Stimulated activated CD8-positive, alpha-beta memory T cell treated with anti-CD3 and anti-CD28 coated beads, Interleukin-2, amount 100 ng/mL, for 1 hour (primary cell): ENCODE results near the gene TRIM77.
"Not testable (repeated sequence)": the region's sequence is repeated elsewhere in the genome, so short reads cannot be mapped to it uniquely, and the experiment has no call there.

ENCODE experiments used
- DNase-seq, 2 donors: peaks; one replicate each; pipeline ENCODE4 v3.0.0-alpha.2; 2020; ENCODE audit warnings: low read depth in 2 of 2

Gene TRIM77, protein sequence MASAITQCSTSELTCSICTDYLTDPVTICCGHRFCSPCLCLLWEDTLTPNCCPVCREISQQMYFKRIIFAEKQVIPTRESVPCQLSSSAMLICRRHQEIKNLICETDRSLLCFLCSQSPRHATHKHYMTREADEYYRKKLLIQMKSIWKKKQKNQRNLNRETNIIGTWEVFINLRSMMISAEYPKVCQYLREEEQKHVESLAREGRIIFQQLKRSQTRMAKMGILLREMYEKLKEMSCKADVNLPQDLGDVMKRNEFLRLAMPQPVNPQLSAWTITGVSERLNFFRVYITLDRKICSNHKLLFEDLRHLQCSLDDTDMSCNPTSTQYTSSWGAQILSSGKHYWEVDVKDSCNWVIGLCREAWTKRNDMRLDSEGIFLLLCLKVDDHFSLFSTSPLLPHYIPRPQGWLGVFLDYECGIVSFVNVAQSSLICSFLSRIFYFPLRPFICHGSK

DNA sequence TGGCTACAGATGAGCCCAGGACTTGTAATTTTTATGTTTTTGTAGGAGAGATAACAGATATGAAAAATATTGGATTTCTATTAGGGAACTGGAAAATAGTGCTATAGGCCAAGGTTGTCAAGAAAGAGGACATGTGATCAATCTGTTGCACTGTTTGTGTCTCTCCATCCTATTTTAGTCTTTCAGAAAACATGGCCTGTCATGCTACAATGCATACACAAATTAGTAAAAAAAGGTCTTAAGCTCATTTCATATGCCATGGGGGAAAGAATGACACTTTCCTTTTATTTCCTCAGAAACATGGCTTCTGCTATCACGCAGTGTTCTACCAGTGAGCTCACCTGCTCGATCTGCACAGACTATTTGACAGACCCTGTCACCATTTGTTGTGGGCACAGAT lies at the start of gene TRIM77:
Gene TRIM77 (plus strand): TSS at position 301 of the 400 bp plus-strand sequence. CDS start 0 bp downstream, at position 301.
- DNase-seq = not testable (repeated sequence)

DNA sequence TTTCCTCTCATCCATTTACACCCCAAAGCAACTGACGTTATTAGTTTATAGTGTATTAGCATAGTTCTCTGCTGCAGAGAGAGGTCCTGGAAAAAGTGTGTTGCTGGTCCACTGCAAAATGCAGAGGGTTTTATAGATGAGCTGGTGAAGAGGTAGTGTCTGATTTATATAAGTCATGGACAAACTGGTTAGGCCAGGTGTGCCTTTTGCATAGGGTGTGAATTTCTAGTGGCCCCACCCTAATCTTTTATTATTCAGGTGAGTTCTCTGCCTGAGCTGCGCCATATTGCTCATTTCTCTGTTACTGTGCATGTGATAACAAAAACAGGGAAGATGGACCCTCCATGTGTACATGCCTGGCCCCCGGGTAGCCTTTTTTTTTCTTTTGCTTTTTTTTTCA lies 43.1 kb upstream of the TRIM77 start:
- no peak for DNase-seq

DNA sequence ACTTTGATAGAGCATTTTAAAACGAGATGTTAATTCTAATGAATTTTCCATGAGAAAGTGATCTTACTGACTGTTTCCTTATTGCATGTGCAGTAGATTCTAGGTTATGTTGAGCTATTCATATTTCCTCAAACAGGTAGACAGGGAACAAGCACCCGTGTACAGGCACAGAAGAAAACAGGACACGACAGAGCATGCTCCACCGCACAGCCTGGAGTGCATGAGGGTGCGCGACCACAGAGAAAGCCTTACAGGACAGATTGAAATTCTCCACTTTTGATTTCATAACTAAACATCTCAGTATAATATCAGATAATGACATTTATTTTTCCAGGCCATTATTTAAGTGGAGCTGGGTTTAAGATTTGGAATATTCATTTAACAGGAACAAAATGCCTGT lies 41.9 kb upstream of the TRIM77 start:
- DNase-seq = not testable (repeated sequence)

DNA sequence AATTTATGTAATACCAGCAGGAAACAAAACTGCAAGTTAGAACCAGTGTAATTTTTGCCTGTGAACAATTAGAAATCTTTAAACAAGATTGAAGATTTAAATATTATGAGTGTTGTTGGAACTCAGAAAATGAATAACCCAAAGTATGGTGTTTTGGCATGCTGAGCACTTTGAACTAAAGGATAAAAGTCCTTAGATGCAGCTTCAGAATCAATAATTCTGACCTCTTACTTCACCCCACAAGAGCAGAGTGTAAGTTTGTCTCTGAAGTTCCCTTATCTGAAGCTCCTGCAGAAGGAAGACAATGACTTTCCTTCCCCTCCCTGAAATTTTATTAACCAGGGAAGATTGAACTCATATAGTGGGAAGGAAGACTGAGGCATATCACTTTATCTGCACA lies 40.5 kb upstream of the TRIM77 start:
- not testable (repeated sequence) for DNase-seq

DNA sequence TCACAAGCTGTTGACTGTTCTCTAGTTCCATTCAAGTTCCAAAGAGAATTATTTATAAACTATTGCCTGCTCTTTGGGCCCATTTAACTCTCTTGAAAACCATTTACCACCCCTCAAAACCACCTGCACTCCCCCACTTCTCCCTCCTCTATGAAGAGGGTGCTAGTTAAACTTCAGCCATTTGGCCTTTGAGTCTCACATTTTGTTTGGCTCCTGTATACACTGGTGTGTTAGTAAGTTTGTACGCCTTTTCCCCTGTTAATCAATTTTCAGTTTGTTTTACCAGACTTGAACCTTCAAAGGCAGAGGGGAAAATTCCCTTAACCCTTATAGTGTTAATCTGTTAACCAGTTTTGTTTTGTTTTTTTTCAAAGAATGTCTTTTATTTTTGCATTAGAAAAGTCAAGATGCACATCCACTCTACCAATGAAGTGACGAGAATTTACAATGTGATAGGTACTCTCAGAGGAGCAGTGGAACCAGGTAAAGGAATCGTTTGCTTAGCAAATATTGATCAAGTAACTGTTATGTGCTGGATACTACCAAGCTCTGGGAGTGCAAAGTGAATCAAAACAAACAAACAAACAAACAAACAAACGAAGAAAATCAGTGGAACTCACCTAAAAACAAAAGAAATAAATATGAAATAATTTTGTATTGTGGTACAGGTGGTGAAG lies 40.0 kb upstream of the TRIM77 start:
- not testable (repeated sequence) for DNase-seq

DNA sequence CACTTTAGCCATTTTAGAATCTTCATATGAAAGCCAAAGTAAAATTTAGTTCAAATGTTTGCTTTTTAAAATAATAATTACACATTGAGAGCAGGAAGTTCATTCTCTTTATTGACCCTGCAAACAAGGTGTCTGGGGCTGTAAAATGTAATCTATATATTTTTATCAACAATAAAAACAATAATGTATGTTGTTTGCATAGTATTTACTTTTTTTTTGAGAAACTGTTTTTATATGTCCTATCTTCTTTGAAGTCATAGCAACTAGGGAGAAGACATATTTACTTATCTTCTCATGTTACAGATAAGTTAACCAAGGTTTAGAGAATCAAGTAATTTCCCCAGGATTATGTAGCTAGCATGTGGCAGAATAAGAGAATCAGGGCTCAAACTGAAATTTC lies 37.6 kb upstream of the TRIM77 start:
- not testable (repeated sequence) for DNase-seq

DNA sequence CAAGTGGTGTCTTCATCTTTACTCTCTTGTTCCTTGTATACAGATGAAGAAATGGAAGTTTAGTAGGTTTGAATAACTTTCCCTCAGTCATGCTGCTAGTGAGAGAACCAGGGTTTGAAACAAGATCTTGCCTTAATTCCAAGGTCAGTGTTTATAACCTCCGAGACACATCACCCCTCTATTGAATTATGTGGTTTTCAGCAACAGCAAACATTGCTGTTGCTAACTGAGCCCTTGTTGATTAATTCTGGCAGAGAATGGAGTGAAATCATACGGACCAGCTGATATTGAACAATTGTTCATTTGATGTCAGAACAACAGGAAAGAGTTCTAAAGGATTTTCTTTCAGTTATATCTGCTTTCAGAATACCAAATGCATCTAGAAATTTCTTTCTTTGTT lies 36.7 kb upstream of the TRIM77 start:
- DNase-seq = not testable (repeated sequence)

DNA sequence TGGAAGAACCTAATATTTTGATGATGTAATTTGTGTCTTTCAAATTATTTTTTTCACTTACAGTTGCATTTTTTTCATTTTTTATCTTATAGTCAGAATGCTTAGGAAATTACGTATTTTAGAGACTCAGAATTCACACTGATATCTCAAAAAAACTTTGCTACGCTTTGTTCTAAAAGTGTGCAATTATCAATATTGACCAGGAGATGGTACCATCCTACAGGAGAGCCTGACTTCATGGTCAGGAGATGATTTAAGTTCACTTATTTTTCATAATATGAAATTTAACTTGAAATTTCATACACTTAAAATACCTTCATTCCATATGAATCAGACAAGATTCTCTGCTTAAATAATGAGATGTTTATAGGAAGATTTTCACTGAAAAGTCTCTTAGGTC lies 34.7 kb upstream of the TRIM77 start:
- not testable (repeated sequence) for DNase-seq

DNA sequence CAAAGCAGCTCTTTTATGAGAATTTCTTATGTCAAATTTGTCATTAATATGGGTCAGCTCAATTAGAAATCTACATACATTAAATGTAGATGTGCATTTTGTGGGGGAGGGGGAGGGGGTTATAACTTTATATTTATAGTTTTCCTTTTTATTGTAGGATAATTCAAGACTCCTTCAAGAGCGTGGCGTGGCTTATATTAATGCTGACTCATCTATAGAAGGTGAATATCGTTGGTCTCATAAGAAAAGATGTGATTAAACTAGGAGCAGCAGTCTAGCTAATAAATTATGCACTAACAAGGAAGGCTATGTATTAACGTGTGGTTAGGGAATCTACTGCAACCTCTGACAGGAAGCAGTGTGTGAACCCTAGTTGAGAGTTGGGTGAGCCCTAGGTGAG lies 34.2 kb upstream of the TRIM77 start:
- DNase-seq = not testable (repeated sequence)

DNA sequence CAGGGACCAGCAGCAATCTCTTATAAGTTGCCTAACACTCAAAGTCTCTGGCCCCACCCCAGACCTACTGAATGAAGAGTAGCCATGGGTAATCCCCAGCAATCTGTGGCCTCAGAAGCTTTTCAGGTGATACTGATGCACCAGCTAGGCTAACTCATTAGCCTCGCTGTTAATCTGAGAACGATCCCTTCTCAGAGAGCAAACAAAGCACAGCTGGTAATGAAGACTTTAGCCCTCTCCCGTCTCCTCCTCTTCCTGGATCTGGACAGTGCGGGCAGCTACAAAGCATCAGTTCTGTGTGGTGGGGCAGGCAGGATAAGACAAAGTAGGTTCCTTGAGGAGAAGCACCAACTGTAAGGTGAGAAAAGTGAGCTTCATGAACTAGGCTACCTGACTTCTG lies 3.0 kb upstream of the TRIM77 start:
- not testable (repeated sequence) for DNase-seq

DNA sequence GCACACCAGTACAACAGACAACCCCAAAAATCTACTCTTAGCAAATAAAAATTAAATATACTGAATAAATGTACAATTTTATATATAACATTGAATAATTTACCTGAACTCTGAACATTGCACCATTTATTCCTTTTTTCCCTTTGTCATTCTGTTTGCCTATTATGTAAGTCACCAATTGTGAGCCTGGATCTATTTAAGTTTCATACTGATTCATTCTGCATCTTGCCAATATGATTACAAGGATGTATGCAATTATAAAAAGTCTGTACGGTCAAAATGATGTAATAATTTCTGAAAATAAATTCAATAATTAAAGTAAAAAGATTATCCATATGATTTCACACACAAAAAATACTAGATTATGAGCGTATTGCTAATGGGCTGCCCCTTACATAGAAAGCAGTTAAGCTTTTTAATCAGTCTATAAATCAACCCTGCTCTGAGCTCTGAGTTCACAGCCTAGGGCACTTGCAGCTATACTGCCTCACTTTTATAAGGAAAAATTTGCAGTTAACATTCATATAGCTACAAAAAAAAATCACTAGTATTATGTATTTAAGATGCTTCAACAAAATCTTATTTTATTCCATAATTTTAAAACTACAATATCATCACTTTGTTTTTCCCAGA lies 14.9 kb downstream of the TRIM77 start:
- DNase-seq = not testable (repeated sequence)

DNA sequence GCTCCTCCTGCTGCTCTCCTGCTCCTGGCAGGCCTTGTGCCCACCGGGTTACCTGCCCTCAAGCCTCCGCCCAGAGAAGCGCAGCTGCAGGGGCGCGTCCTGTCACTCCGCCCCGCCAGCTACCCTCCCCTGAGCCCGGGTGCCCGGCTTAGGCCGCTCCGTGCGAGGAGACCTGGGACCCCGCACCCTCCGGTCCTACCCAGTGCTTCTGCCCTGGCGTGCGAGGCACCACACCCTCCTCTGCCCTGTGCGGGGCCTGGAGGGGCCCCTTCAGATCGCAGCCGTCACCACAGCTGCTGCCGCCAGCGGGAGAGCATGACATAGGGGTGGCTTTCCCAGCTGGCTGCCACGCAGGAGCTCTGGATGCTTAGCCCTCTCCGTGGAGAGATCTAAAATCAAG lies 20.1 kb downstream of the TRIM77 start:
- DNase-seq = not testable (repeated sequence)

DNA sequence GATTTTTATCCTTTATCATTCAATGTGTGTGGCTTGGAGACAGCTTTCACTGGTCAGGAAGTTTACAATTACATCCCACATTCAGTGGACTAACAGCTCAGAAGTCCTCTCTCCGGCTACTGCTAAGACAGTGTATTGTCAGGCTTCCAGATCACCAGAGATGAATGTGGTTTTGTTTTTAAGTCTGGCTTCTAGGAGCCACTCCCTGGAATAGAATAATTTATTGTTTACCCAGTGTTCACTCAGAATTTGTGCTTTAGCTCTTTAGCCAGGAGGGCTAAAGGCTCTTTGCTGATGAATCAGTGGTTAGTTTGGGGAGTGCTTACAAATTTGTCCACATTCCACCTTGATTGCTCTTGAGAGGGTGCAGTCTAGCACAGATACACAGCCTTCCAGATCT lies 26.5 kb downstream of the TRIM77 start:
- DNase-seq = no peak

DNA sequence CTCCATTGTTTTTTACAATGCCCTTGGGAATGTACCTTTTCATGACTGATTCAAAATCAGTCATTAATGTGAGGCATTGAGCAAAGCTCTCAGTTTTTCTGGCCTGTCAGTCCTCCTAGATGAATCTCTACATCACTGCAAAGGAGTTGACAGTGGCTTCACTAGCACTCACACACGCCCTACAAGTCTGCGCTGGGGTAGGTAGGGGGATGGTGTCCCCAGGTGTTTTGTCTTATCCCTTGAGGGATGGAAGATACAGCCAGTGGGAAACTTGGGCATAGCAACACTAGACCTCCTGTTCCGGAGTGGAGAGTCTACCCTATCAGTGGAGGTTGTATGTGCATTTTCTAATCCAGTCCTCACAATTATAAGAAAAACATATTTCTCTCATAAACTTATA lies 27.0 kb downstream of the TRIM77 start:
- no peak for DNase-seq

DNA sequence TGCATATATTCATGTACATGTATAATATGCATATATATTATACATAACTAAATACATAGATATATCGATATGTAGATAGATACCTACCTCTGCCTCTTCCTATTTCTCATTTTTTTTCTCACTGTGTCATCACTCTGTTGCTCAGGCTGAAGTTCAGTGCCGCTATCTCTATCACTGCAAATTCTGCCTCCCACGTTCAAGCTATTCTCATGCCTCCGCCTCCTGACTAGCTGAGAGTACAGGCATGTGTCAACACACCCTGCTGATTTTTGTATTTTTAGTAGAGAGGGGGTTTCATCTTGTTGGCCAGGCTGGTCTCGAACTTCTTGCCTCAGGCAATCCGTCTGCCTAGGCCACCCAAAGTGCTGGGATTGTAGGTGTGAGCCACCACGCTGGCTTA lies 31.3 kb downstream of the TRIM77 start:
- DNase-seq = not testable (repeated sequence)

DNA sequence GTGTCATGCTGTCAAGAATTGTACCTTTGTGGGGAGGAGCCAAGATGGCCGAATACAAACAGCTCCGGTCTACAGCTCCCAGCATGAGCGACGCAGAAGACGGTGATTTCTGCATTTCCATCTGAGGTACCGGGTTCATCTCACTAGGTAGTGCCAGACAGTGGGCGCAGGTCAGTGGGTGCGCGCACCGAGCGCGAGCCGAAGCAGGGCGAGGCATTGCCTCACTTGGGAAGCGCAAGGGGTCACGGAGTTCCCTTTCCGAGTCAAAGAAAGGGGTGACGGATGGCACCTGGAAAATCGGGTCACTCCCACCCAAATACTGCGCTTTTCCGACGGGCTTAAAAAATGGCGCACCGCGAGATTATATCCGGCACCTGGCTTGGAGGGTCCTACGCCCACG lies 34.1 kb downstream of the TRIM77 start:
- DNase-seq = not testable (repeated sequence)

DNA sequence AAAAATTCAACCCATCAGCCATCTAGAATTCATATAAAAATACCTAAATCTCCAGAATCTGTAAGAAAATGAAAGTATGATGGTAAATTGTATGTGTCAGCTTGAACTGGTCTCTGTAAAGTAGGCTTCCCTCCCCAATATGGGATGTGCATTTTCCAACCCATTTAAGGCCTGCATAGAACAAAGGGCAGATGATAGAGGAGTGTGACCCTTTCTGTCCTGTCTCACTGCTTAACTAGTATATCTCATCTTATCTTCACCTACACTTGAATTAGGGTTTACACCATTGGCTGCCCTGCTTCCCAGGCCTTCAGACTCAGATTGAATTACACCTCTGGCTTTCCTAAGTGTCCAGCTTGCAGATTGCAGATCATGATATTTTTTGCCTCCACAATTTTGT lies 40.7 kb downstream of the TRIM77 start:
- not testable (repeated sequence) for DNase-seq
